OCI-LY7 (cell line): ENCODE measurements around the gene MAN1C1.

ENCODE experiments used
- CTCF ChIP-seq: fragments of 200-600 bp; sonication (generic); conservative IDR thresholded peaks from 2 replicates; pipeline ENCODE4 v1.5.1; 2014; ENCODE audit warnings: mild to moderate bottlenecking, antibody characterized with exemption, low read length, moderate library complexity, mixed read lengths
- EZH2phosphoT487 ChIP-seq: fragments of 200-600 bp; sonication (generic); IDR thresholded peaks from 2 replicates; pipeline ENCODE4 v1.6.1; 2018; ENCODE audit warnings: low read depth, borderline replicate concordance, mild to moderate bottlenecking, mixed run types, antibody characterized with exemption, low read length, moderate library complexity, mixed read lengths

DNA sequence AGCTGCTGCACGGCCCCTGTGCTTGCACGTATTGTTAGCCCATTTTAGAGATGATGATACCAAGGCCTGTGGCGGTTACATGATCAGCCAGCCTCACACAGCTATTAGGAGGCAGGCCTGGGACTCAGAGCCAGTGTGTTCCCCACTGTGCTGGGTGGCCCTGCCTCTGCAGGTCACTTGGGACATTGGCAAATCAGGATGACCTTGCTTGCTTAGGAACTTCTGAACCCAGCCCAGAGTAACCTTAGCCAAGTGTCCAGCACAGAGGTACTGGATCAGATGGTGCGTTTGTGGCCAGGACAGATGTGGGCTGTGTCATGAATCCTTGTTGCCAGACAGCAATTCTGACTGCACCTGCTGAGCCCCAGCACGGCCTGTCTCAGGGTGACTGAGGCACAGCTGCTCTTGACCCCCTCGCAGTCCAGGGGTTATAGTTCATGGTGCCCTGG lies 45.0 kb upstream of the MAN1C1 start:
- no peak for TF ChIP-seq CTCF
- no peak for TF ChIP-seq EZH2phosphoT487
